ENCODE data around the gene CLMN. TPM values are rescaled to one million over a fixed set of nuclear protein-coding genes. Genes with fewer than 3 reads are reported as not detected.

CLMN gene
- total and polyA plus RNA-seq, 2 experiments from 2014 or later, result 3.2 to 5.7 TPM

GRCh38 chr14:95225251-95225887 lies 94.3 kb downstream of the CLMN start:
- peaks cover 4% of the 10 kb centered on the region for H3K27me3 Mint-ChIP-seq (ENCODE audit: insufficient read depth, low read depth, poor library complexity)
- no peaks in the 10 kb centered on the region for H4K20me1 ChIP-seq (replicated peaks; ENCODE audit: insufficient read depth)
- H3K9me2 ChIP-seq (ENCODE audit: insufficient read depth), result no peaks in the 10 kb centered on the region
- TF ChIP-seq STAT1 (IDR thresholded peaks at IDR 0.05; ENCODE audit: unreplicated experiment) (no peak), ZNF114 (CRISPR knock-in tag; IDR thresholded peaks at IDR 0.05) (no peak), POLR2AphosphoS5 (IDR thresholded peaks at IDR 0.05; ENCODE audit: low read depth) (no peak), EZH2phosphoT487 (IDR thresholded peaks at IDR 0.05; ENCODE audit: unreplicated experiment) (no peak), ZNF462 (CRISPR knock-in tag; IDR thresholded peaks at IDR 0.05) (no peak), CTCF (conservative IDR thresholded peaks at IDR 0.05; ENCODE audit: low read depth in 2 of 2) (no peak), REST (IDR thresholded peaks at IDR 0.05; ENCODE audit: unreplicated experiment) (no peak)
- H3K27ac ChIP-seq (ENCODE audit: low read depth), result no peak overlapping the region
- H3F3A ChIP-seq (replicated peaks; ENCODE audit: low read depth), result no peaks in the 10 kb centered on the region
- no peak overlapping the region for H2AFZ ChIP-seq
- no peaks in the 10 kb centered on the region for H3K36me3 Mint-ChIP-seq (ENCODE audit: low read depth)
- H3K4me3 Mint-ChIP-seq, result no peak overlapping the region
- peaks cover 40% of the 10 kb centered on the region for H3K4me1 Mint-ChIP-seq
- no peak overlapping the region for H3K4me2 ChIP-seq
- no peaks in the 10 kb centered on the region for H3K27me3 ChIP-seq (ENCODE audit: insufficient read depth)
- peaks cover 17% of the 10 kb centered on the region; the same call in 1 of the 2 replicates for H3K4me1 ChIP-seq (ENCODE audit: insufficient read depth)
- H3K27ac Mint-ChIP-seq, result no peak overlapping the region
- H3K4me3 ChIP-seq, result no peak overlapping the region
- no peaks in the 10 kb centered on the region for H3K9me3 Mint-ChIP-seq
- no peak for DNase-seq (ENCODE audit: low spot score)
- H3K79me2 ChIP-seq (replicated peaks; ENCODE audit: insufficient read depth), result no peaks in the 10 kb centered on the region
- no peaks in the 10 kb centered on the region for H3K36me3 ChIP-seq (ENCODE audit: insufficient read depth)
- no peak for ATAC-seq
